Glutamatergic neuron (in vitro differentiated cells): ENCODE data around the gene SRGAP2B. TPM values are rescaled to one million over a fixed set of nuclear protein-coding genes. Genes with fewer than 3 reads are reported as not detected.
"Not testable (repeated sequence)": the region's sequence is repeated elsewhere in the genome, so short reads cannot be mapped to it uniquely, and the experiment has no call there.

Experiments
- DNase-seq: peaks from one replicate; pipeline ENCODE4 v3.0.0; 2022
- H3K27ac Mint-ChIP-seq: one replicate; pipeline ENCODE4 v1.8.0; 2020; ENCODE audit warnings: mild to moderate bottlenecking, mixed read lengths, inconsistent platforms; ENCODE audit not compliant: unreplicated experiment
- H3K27me3 Mint-ChIP-seq: one replicate; pipeline ENCODE4 v1.8.0; 2020; ENCODE audit warnings: mild to moderate bottlenecking, moderate library complexity, mixed read lengths, inconsistent platforms; ENCODE audit not compliant: unreplicated experiment
- H3K36me3 Mint-ChIP-seq: one replicate; pipeline ENCODE4 v1.8.0; 2020; ENCODE audit warnings: mild to moderate bottlenecking, mixed read lengths, inconsistent platforms; ENCODE audit not compliant: unreplicated experiment
- H3K4me1 Mint-ChIP-seq: one replicate; pipeline ENCODE4 v1.8.0; 2020; ENCODE audit warnings: mild to moderate bottlenecking, low read depth, mixed read lengths, inconsistent platforms; ENCODE audit not compliant: unreplicated experiment
- H3K4me3 Mint-ChIP-seq: one replicate; pipeline ENCODE4 v1.8.0; 2020; ENCODE audit warnings: mild to moderate bottlenecking, mixed read lengths, inconsistent platforms; ENCODE audit not compliant: unreplicated experiment
- H3K9me3 Mint-ChIP-seq: one replicate; pipeline ENCODE4 v1.8.0; 2020; ENCODE audit warnings: mild to moderate bottlenecking, moderate library complexity, mixed read lengths, inconsistent platforms; ENCODE audit not compliant: unreplicated experiment
- total RNA-seq: library from RNA; stranded (reverse); fragmentation: NEBNext Ultra II Directional; extraction: Animal tissue kit (Norgen Biotek cat#: 25700); gene quantifications from one replicate; pipeline ENCODE4 v1.2.1, GENCODE V29; 2021; ENCODE audit not compliant: unreplicated experiment

SRGAP2B gene
- total RNA-seq, 1 donor from 2014 or later = 17.8 TPM

- H3K9me3 Mint-ChIP-seq, H3K27me3 Mint-ChIP-seq, H3K4me3 Mint-ChIP-seq, H3K27ac Mint-ChIP-seq, H3K4me1 Mint-ChIP-seq, DNase-seq, H3K36me3 Mint-ChIP-seq: not testable (repeated sequence)
Observed at GRCh38 chr1:145019709-145020108, 75.4 kb downstream of the SRGAP2B start.

- not testable (repeated sequence) for DNase-seq, H3K9me3 Mint-ChIP-seq, H3K36me3 Mint-ChIP-seq, H3K4me1 Mint-ChIP-seq, H3K27me3 Mint-ChIP-seq, H3K4me3 Mint-ChIP-seq, H3K27ac Mint-ChIP-seq
Observed at GRCh38 chr1:145017725-145018124, 77.4 kb downstream of the SRGAP2B start.

- H3K4me3 Mint-ChIP-seq, H3K27me3 Mint-ChIP-seq, H3K9me3 Mint-ChIP-seq, H3K27ac Mint-ChIP-seq, H3K36me3 Mint-ChIP-seq, H3K4me1 Mint-ChIP-seq, DNase-seq: not testable (repeated sequence)
Observed at GRCh38 chr1:145016492-145016862, 78.7 kb downstream of the SRGAP2B start.

GRCh38 chr1:145015744-145016491 is 79.2 kb downstream of the SRGAP2B start:
- not testable (repeated sequence) for H3K27ac Mint-ChIP-seq, H3K9me3 Mint-ChIP-seq, H3K4me3 Mint-ChIP-seq, DNase-seq, H3K4me1 Mint-ChIP-seq, H3K36me3 Mint-ChIP-seq, H3K27me3 Mint-ChIP-seq

GRCh38 chr1:145013353-145013752 is 81.8 kb downstream of the SRGAP2B start:
- H3K36me3 Mint-ChIP-seq, H3K27me3 Mint-ChIP-seq, H3K4me1 Mint-ChIP-seq, H3K4me3 Mint-ChIP-seq, H3K27ac Mint-ChIP-seq, DNase-seq, H3K9me3 Mint-ChIP-seq: not testable (repeated sequence)

- H3K9me3 Mint-ChIP-seq, H3K4me3 Mint-ChIP-seq, H3K27ac Mint-ChIP-seq, DNase-seq, H3K27me3 Mint-ChIP-seq, H3K36me3 Mint-ChIP-seq, H3K4me1 Mint-ChIP-seq: not testable (repeated sequence)
Observed at GRCh38 chr1:145011811-145012210, 83.3 kb downstream of the SRGAP2B start.

GRCh38 chr1:145010580-145010979 is 84.5 kb downstream of the SRGAP2B start:
- H3K4me3 Mint-ChIP-seq, H3K27ac Mint-ChIP-seq, H3K4me1 Mint-ChIP-seq: not testable (repeated sequence)

GRCh38 chr1:145009928-145010327 is 85.2 kb downstream of the SRGAP2B start:
- H3K27ac Mint-ChIP-seq, H3K4me3 Mint-ChIP-seq, H3K4me1 Mint-ChIP-seq, H3K36me3 Mint-ChIP-seq, H3K27me3 Mint-ChIP-seq, H3K9me3 Mint-ChIP-seq, DNase-seq: not testable (repeated sequence)

More at GRCh38 chr1:145010580-145010979, 84.5 kb downstream of the SRGAP2B start:
- not testable (repeated sequence) for DNase-seq, H3K27me3 Mint-ChIP-seq, H3K9me3 Mint-ChIP-seq, H3K36me3 Mint-ChIP-seq

GRCh38 chr1:145008388-145008787 is 86.7 kb downstream of the SRGAP2B start:
- not testable (repeated sequence) for H3K36me3 Mint-ChIP-seq, H3K4me3 Mint-ChIP-seq, H3K27ac Mint-ChIP-seq, H3K27me3 Mint-ChIP-seq, DNase-seq, H3K9me3 Mint-ChIP-seq, H3K4me1 Mint-ChIP-seq

- not testable (repeated sequence) for H3K27ac Mint-ChIP-seq, H3K4me3 Mint-ChIP-seq, H3K36me3 Mint-ChIP-seq, H3K4me1 Mint-ChIP-seq, H3K27me3 Mint-ChIP-seq, DNase-seq, H3K9me3 Mint-ChIP-seq
Observed at GRCh38 chr1:145005142-145005541, 90.0 kb downstream of the SRGAP2B start.

GRCh38 chr1:145001381-145001780 is 93.7 kb downstream of the SRGAP2B start:
- DNase-seq, H3K27me3 Mint-ChIP-seq, H3K9me3 Mint-ChIP-seq, H3K36me3 Mint-ChIP-seq, H3K27ac Mint-ChIP-seq, H3K4me3 Mint-ChIP-seq, H3K4me1 Mint-ChIP-seq: not testable (repeated sequence)

GRCh38 chr1:145000743-145001326 is 94.3 kb downstream of the SRGAP2B start:
- not testable (repeated sequence) for DNase-seq, H3K4me1 Mint-ChIP-seq, H3K36me3 Mint-ChIP-seq, H3K9me3 Mint-ChIP-seq, H3K4me3 Mint-ChIP-seq, H3K27ac Mint-ChIP-seq, H3K27me3 Mint-ChIP-seq
